NCI-H345 (cell line): ENCODE results near the gene TOPAZ1.

Source experiments
- DNase-seq: peaks from one replicate; lab custom pipeline; 2025; lab: John Stamatoyannopoulos, UW

Gene TOPAZ1

DNA sequence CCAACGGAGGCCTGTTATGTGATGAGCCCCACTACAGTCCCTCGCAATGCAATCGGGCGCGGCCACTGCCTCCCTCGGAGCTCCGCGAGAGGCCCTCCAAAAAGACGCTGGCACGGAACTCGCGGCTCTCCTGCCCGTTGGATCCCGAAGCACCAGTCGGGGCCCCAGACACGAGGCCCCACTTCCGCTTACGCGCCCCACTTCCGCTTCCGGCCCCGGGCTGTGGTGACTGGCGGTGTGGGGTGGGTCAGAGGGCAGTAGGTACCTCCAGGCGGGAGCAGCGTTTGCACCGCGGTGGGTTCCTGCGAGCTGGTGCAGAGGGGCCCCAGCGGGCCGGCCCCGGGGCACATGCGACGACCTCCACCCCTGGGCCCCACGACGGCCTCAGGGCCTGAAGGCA is at the start of gene TOPAZ1:
TOPAZ1 (plus strand) TSS at position 181 of the 400 bp plus-strand sequence; CDS start at position 349, 168 bp downstream.
- no peak for DNase-seq

DNA sequence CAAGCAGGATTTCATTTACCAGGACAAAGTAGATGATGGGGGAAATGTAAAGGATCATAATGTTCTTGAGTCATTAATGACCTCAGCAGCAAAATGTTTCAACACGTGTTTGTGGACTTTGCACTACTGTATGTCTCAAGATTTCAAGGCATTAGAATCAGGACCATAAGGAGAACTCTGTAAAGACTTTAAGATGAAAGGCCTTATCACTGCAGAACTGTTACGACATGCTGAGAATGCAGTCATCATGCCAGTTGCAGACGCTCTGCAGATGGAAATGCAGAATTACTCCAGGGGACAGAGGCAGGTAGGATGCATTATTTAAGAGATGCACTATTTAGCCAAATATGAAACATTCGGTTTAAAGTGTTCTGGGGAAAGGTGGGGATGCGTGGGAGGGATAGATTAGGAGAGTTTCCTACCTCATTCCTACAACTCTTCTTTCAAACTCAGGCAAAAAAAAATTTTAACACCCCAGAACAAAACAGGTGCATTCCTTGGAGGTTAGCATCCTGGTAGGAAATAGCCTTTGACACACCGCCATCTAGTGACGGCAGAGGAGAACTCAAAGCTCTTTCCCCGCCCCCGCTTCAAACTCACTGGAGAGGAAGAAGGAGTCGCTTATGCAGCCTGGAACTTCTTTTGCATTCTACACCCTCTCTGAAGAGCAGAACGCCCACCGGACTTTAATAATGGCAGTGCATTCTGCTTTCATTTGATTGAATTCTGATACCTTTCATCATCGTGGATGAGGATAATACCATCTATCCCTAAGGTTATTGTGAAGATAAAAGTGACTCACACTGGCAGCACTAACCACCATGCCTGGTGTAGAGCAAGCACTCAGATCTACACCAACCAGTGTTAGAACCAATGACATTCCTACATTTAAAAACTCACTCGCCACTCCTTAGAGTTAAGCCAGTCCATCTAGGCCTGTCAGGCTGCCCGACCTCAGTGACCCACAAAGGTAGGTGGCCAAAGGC is 43.1 kb upstream of the TOPAZ1 start:
- peak; percentile 61 for DNase-seq

DNA sequence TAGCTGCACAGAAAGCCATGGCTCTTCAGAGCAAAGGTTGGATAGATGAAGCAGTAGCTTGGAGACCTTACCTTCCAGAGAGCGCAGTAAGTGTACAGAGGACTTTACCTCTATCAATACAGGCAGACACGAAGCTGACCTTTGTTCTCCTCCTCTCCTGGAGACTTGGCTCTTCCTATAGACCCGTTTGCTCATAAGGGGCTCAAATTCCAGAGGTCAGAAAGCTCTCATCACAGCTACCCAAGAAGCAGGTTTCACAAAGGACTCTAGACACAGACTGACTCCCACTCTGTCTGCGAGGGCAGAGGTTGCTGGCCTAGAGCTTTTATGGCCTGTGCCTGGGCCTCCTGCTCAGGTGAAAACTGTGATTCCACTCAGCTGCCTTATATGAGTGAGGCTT is 35.4 kb upstream of the TOPAZ1 start:
- no peak for DNase-seq

DNA sequence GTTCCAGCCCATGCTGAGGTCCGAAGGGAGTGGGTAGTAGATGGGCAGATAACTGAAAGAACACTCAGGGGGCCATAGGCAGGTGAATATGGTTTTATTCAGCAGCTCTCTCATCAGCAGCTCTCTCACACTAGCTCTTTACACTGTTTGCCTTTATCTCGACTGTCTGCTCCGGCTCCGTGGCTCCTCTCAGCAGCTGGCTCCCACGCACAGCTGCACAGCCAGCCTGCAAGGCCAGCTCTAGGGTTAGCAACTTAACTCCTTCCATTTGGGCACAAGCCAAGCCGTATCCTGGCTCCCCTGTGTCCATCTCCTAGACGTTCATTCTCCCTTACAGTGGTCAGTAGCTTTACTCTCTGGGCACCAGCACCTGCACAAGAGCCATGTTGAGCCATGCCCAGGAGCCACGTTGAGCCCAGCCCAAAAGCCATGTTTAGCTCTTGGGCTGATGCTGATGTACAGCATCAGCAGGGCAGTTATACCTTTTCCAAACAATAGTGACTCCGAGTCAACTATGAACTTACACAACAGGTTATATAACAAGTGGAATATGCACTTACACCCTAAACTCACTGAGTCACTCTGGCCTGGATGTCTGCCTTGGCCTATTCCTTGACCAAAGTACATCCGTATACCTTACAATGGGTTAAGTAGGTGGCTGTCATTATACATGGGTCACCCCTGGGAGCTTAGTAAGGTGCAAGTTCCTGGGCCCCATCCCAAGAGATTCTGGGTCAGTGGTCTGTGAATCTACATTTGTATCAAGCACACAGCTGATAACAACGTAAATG is 34.6 kb upstream of the TOPAZ1 start:
- DNase-seq = no peak

DNA sequence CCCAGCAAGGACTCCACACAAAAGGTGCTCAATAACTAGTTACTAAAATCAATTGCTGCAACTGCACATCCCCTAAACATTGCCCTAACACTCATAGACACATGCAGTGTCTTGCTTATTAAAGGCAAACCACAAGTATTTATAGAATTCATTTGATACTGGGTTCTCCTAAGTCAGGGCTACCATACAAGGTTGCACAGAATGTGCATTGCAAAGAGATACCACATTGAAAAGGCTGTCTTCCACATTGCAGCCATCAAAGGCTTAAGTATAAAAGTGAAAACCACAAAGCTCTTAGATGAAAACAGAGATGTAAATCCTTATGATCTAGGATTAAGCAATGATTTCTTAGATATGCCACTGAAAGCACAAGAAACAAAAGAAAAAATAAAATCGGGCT is 33.6 kb upstream of the TOPAZ1 start:
- no peak for DNase-seq

DNA sequence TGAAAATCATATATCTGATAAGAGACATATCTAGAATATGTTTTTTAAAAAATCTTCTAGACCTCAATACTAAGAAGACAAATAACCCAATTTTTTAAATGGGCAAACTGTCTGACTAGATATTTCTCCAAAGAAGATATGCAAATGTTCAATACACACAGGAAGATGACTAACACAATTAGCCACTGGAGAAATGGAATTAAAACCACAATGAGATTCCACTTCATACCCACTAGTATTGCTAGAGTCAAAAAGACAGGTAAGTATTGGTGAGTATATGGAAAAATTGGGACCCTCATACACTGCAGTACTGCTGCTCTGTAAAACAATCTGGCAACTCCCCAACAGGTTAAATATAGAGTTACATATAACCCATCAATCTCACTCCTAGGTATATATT is 33.1 kb upstream of the TOPAZ1 start:
- DNase-seq = no peak

DNA sequence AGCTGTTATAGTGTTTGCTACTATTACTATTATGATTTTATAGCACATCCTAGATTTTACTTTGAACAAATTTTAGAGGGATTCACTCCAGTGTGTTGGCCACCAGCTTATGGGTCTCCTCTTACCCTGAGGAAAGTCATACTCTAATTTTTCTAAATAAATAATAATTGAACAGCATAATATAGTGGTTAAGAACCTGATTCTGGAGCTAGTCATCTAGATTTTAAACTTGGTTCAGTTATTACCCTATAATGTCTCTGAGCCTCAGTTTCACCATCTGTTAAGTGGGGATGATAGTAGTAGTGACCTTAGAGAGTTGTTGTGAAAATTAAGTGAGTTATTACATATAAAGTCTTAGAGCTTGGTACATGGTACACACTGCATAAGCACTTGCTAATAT is 30.7 kb upstream of the TOPAZ1 start:
- no peak for DNase-seq

DNA sequence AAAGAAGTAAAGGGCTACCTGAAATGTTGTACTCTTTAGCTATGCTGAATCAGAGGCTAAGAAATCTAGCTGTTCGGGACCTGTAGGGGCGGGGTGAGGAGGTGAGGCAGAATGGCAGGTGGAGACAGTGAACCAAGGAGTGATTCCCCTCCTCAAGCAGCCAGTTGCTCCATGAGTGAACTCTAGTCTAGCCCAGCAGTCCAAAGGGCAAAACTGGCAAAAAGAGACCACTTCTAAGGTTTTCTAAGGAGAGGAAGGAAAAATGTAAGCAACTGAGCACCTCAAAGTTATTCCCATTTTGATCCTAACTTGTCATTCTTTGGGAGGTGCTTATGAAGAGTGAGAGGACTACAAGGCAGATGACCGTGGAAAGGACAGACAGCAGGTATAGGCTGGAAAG is 19.3 kb upstream of the TOPAZ1 start:
- no peak for DNase-seq

DNA sequence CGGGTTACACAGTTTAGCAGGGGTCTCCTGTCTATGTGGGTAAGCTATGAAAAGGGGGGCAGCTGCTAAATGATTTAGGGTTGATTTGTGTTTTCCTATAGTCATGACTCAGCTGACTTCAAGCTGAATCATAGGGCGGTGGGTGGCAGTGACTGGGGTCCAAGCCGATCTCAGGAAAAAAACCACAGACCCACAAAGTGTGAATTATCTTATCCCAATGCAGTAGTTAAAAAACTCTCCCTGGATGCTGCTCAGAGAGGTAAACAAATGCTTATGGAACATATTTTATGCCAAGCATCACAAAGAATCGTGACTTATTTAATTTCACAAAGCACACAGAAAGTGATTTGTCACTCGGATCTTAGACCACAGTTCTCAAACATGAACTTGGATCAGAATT is 18.4 kb upstream of the TOPAZ1 start:
- DNase-seq = no peak

DNA sequence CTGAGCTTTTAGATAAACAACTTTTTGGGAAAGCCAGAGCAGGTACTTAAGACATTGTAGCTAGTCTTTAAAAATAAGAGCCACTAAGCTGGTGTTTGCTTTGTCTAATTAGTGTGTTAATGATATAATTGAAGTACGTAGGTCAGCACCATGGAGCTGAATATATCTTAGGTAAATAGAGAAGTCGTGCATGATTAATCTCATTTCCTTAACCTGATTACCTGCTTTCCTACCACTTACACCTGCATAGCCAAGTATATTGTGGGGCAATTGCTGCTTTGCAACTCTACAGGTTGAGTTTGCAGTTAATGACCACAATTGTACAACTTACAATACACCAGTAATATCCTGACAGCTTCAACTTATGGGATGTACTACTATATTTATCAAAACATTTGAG is 17.6 kb upstream of the TOPAZ1 start:
- DNase-seq = no peak

DNA sequence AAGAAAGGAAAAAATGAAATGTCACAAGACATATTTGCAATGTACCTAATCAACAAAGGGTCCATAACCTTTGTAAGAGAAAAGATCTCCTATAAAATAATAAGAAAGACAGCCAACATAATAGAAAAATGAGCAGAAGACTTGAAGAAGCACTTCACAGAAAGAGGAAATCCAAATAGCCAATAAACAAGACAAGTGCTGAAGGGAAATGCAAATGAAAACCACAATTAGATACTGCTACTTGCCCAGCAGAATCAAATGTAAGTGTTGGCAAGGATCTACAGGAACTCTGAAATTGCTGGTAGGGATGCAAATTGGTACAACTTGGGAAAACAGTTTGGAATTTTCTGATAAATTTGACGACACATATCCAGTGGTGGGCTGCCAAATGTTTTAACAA is 15.1 kb upstream of the TOPAZ1 start:
- DNase-seq = no peak

DNA sequence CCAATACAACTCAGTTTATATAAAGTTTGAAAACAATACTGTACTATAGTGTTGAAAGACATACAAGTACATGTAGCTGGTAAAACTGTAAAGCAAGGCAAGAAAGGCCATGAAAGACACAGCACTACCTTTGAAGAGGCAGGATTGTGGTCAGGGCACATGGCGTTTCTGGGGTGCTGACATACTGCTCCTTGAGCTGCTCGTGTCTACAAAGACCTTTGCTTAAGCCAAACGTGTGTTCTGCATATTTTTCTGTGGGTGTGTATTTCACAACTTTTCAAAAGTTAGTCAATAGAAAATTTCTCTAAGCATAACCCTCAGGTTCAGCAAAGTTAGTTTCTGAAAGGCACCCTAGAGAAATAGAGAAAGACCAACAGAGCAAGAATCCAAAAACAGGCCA is 14.1 kb upstream of the TOPAZ1 start:
- DNase-seq = no peak

DNA sequence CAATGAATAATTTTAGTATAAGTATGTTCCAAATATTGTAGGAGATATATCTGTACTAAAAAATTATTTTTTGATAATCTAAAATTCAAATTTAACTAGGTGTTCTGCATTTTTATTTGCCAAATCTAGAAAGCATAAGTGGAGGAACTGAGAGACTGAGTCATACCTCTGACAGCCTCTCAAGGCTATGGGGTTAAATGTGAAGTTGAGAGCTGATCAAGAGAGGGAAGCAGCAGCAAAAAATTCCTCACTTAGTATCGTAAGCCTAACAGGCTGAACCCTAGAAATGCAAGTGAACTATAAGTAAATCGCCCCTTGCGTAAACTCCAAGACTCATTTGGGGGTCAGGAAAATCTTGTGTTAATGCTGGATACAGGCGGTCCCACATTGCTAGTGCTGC is 12.8 kb upstream of the TOPAZ1 start:
- DNase-seq = no peak

DNA sequence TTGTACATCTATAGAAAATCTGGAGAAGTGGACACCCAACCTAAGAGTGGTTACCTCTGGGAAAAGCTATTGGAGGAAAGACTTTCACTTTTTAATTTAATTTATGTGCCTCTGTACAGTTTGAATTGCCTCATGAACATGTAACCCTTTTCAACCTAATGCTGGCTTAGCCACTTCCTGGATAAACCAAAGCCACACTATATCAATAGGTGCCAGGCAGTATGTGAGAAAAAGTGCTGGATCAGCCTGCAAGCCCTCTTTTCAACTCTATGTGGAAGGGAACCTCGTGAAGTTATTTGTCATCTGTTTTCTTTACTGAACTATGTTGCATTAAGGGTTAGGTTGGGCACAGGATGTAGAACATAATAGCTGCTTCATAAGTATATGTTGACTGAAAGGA is 9.3 kb upstream of the TOPAZ1 start:
- no peak for DNase-seq

DNA sequence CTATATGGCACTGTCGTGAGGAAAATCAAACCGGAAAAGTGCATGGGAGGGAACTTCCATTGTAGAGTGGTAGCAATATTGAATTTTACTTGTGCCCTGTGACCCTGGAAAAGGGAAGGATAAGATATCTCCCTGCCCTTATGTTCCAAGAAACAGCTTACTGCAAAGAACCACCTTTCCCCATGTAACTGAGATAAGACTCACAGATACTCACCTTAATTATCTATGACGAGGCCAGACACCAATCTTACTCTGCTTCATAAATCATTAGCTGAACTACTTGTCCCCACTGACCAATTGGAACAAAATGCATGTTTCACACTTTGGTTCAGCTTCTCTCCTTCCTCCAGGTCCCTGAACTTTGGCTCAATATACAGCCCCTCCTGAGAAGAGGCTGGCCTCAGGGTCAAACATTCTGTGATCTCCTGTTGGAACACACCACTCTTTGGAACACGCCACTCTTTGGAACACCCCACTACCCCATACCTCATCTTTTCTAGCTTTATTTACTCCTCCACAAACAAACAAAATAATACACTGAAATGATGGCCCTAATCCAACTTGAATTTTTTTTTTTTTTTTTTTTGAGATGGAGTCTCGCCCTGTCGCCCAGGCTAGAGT is 6.9 kb upstream of the TOPAZ1 start:
- no peak for DNase-seq

DNA sequence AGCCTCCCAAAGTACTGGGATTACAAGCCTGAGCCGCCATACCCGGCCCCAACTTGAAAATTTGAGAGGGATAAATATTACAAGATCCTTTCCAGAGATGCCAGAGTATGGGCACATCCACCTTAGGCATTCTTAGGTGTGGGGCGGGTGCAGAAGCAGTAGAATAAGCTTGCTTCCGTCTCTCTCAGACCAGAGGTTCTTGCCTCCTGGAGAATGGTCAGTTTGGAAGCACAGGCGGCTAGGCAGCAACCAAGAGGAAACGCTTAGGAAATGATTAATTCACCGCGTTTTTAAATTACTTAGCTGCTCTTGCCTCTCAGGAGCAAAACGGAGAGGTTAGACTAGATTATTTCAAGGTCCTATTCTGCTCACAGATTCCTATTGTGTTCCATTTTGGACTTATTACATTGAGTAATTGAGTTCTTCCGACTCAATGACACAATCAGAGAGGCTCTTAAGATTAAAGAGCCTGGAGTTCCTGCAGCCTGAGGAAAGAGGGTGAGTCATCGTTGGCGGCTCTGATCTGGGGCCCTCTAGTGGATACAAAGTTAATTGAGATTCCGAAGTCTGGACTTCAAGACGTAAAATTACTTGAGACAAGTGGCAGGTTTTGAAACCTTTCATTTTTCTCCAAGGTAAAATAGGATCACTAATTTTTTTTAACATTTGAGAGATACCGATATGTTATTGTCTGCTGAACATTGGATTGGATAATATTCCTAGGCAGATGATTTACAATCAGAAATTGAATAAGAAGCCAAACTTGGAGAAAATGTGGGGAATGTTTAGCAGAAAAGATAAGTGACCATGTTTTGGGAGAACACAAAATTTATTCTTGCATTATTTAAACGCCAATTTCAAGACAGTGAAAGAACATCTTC is 5.8 kb upstream of the TOPAZ1 start:
- peak; percentile 39 for DNase-seq

DNA sequence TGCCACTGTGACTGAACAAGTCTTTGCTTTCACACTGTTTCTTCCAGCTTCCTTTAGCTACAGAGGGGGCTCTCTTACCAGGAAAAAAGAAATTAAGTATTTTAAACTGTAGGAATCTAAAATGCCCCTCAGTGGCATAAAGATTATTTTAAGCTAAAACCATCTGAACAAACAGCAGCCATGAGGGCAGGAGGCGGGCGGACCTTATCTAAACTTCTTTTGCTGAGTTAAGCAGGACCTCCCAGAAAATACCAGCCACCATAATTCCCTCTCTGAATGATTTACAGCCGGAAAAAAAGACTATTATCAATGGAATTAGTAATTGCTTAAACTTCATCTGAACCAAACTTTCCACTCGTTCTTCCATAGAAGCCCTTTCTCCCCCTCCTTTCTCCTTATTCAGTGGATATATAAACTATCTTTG is 5.2 kb upstream of the TOPAZ1 start:
- DNase-seq = no peak

DNA sequence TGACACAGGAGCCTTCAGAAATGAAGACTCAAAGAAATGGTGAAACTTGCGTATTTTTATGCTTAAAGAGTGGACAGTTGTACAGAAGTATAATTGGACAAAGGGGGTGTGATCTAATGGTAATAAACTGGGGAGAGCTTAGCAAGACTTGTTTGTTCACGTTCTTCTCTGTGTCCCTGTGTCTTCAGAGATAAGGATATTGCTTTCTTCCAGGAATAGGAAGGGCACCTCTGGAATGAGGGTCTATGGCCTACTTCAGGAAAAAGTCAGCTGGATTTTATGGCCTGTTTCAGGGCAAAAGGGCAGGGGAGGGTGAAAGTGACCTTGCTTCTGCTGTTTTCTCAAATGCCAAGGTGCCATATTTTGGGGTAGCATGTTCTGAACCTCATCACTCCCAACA is 4.5 kb upstream of the TOPAZ1 start:
- DNase-seq = no peak

DNA sequence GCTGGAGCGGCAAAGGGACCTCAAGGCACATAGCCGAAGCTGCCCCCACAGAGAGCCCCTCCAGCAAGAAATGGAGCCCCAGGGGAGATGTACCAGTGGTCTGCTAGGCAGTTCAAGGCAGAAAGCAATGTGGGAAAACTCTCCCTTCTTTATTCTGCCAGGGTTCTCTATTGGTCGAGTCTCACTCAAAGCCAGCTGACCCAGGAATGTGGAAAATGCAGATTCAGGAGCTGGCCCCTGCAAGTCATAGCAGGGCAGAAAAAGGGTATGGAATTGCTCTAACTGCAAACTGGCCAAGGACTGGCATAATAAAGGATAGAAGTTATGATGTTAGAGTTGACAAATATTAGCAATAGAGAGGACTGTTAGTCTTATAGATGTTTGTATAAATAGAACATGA is 4.0 kb upstream of the TOPAZ1 start:
- DNase-seq = no peak

DNA sequence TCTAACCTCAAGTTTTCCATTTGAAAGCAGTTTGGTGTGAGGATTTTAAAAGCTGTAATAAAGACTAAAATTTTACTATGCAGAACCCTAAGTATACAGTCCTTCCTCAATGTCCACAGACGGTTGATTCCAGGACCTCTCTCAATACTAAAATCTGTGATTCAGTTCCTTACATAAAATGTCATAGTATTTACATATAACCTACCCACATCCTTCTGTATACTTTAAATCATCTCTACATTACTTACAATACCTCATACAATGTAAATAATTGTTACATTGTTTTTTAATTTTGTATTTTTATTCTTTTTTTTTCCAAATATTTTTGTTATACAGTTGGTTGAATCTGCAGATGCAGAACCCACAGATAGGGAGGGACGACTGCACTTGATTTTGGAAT is 2.8 kb upstream of the TOPAZ1 start:
- DNase-seq = no peak

DNA sequence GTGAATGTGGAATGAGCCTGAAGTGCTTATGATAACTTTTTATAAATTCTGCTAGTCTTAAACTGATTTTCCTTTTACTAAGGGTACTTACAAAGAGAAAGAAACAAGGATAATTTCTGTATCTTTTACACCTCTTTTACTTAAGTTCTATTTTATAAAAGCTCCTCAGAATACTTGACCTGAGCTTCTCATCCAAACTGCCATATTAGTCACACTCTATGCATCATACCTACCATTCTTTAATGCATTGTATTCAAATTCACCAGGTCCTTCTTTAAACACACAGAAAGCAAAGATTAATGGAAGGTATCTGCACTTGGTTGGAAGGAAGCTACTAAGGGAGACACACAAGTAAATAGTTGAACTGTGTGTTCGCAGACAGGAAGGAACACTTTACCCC is 1.6 kb upstream of the TOPAZ1 start:
- DNase-seq = no peak

DNA sequence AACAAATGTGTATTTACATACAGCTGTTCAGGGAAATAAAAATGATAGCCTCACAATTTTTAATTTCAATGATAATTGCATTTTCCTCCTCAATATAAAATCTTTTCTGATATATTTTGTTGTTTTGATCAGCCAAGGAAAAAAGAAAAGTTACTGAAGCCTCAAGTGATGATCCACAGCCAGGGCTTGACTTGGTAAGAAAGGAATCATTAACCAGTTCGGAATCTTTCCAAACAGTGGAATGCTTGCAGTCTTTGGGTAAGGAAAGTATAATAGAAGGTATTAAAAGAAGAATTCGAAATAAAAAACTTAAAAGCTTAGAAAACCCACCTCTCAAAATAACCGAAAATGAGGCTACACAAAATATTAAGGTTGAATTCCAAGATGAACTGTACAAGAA is 1.0 kb downstream of the TOPAZ1 start:
- DNase-seq = no peak
